HL-60 (cell line): Measurements from ENCODE around the gene MOB3A.

Experiments
- GABPA ChIP-seq: IDR thresholded peaks from 2 replicates; pipeline ENCODE4 v1.6.1; 2012; ENCODE audit warnings: low read depth
- POLR2AphosphoS5 ChIP-seq: IDR thresholded peaks from 2 replicates; pipeline ENCODE4 v1.6.1; 2012; ENCODE audit warnings: low read depth
- TF ChIP-seq, protein P1 (sequence below): IDR thresholded peaks from one replicate; pipeline ENCODE4 v1.5.1; 2011; ENCODE audit warnings: low read length, control low read depth, inconsistent platforms; ENCODE audit not compliant: insufficient read depth
- TF ChIP-seq, protein P2 (sequence below): IDR thresholded peaks from 2 replicates; pipeline ENCODE4 v1.6.1; 2012; ENCODE audit warnings: low read depth; ENCODE audit not compliant: insufficient replicate concordance

DNA sequence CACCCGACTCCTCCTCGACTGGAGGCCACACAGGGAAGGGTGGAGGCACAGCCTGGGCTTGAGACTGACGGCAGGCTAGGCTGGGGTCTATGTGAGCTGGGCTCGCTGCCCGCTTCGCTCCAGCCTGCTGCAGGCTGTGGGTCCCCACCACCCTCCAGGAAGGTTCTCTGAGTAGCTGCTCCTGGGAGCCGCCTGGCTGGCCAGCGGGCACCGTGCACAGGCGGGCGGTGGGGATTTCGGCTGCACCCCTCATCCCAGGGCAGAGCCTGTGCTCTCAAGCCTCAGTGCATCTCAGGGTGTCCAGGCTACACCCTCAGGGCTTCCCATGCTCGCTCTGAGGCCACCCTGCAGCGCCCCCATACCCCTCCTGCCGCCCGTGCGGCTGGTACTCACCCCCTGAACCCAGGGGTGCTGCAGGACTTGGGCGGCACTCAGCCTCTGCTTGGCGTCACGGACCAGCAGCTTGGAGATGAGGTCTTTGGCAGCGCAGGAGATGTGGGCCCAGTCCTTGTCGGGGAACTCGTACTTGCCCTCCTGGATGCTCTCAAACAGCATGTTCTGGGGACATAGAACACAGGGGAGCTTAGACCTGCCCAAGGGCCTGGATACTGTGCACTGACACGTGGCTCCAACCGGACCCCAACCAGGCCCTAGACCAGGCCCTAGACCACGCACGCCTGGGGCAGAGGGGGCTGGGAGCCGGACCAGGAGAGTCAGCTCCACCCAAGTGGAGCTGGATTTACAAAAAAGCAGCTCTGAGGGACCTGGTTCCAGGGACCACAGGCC, 55.3 kb downstream of the MOB3A start:
- TF ChIP-seq, protein P1, sequence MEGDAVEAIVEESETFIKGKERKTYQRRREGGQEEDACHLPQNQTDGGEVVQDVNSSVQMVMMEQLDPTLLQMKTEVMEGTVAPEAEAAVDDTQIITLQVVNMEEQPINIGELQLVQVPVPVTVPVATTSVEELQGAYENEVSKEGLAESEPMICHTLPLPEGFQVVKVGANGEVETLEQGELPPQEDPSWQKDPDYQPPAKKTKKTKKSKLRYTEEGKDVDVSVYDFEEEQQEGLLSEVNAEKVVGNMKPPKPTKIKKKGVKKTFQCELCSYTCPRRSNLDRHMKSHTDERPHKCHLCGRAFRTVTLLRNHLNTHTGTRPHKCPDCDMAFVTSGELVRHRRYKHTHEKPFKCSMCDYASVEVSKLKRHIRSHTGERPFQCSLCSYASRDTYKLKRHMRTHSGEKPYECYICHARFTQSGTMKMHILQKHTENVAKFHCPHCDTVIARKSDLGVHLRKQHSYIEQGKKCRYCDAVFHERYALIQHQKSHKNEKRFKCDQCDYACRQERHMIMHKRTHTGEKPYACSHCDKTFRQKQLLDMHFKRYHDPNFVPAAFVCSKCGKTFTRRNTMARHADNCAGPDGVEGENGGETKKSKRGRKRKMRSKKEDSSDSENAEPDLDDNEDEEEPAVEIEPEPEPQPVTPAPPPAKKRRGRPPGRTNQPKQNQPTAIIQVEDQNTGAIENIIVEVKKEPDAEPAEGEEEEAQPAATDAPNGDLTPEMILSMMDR, result no peak
- TF ChIP-seq GABPA, result no peak
- TF ChIP-seq POLR2AphosphoS5, result no peak
- TF ChIP-seq, protein P2, sequence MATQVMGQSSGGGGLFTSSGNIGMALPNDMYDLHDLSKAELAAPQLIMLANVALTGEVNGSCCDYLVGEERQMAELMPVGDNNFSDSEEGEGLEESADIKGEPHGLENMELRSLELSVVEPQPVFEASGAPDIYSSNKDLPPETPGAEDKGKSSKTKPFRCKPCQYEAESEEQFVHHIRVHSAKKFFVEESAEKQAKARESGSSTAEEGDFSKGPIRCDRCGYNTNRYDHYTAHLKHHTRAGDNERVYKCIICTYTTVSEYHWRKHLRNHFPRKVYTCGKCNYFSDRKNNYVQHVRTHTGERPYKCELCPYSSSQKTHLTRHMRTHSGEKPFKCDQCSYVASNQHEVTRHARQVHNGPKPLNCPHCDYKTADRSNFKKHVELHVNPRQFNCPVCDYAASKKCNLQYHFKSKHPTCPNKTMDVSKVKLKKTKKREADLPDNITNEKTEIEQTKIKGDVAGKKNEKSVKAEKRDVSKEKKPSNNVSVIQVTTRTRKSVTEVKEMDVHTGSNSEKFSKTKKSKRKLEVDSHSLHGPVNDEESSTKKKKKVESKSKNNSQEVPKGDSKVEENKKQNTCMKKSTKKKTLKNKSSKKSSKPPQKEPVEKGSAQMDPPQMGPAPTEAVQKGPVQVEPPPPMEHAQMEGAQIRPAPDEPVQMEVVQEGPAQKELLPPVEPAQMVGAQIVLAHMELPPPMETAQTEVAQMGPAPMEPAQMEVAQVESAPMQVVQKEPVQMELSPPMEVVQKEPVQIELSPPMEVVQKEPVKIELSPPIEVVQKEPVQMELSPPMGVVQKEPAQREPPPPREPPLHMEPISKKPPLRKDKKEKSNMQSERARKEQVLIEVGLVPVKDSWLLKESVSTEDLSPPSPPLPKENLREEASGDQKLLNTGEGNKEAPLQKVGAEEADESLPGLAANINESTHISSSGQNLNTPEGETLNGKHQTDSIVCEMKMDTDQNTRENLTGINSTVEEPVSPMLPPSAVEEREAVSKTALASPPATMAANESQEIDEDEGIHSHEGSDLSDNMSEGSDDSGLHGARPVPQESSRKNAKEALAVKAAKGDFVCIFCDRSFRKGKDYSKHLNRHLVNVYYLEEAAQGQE, result no peak
